ENCODE measurements around the gene TEAD1.
"Not testable (repeated sequence)": the region's sequence is repeated elsewhere in the genome, so short reads cannot be mapped to it uniquely, and the experiment has no call there.

The TEAD1 gene

GRCh38 chr11:12876340-12876739 is 202.1 kb downstream of the TEAD1 start:
- DNase-seq: no peak

- DNase-seq: no peak
Measured at GRCh38 chr11:12876988-12877387, 202.8 kb downstream of the TEAD1 start.

DNA sequence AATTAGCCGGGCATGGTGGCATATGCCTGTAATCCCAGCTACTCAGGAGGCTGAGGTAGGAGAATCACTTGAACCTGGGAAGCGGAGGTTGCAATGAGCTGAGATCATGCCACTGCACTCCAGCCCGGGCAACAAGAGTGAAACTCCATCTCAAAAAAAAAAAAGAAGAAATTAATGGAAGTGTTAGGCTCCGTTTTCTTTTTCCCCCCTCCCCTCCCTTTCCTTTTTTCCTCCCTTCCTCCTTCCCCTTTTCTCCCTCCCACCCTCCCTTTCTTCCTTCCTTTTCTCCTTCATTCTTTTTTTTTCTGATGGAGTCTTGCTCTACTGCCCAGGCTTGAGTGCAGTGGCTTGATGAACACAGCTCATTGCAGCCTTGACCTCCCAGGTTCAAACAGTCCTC is 203.3 kb downstream of the TEAD1 start:
- not testable (repeated sequence) for DNase-seq

GRCh38 chr11:12880327-12880726 is 206.1 kb downstream of the TEAD1 start:
- no peak for DNase-seq

GRCh38 chr11:12882670-12883069 is 208.4 kb downstream of the TEAD1 start:
- no peak for DNase-seq

DNA sequence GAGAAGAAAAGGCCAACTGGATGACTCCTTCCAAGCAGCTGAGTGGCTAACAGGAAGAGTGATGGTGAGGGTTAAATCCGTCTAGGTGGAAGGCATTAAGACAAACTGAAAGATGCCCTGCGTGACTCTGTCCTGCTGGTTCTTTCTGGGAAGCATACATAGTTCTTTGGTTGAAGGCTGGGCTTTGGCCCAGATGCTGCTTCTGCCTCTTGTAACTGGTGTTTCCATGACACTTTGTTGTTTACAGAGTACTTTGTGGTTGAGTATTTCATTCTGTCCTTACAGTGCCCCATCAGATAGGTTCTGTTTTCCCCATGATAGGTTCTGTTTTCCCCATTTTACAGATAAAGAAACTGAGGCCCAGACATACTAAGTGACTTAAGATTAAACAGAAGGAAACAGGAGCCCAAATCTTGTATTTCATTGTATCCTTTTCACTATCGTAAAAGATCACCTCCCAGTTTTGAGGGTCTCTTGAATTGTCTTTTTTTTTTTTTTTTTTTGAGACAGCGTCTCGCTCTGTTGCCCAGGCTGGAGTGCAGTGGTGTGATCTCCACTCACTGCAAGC is 210.6 kb downstream of the TEAD1 start:
- DNase-seq: no peak

DNA sequence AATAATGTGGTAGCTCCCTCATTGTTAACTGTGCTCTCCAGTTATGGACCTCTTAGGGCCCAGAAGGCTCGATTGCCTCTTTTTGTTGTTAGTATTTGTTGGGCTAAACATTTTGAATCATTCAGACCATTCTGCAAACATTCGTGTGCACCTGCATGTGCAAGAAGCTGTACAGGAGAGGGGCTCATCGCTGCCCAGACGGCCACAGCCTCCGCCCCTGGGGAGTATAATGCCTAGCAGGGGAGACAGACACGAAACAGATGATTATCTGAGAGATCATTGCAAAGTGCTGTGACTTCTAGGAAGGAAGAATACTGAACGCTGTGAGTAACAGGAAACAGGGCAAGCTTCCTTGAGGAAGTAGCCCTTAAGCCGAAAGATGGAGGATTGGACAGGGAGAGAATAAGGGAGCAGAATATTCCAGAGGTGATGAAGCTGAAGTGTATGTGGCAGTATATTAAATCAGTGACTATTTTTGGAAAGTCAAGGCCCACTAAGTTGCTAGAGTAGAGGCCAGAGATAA is 211.6 kb downstream of the TEAD1 start:
- DNase-seq: no peak

GRCh38 chr11:12886508-12886907 is 212.3 kb downstream of the TEAD1 start:
- no peak for DNase-seq

GRCh38 chr11:12888525-12889158 is 214.4 kb downstream of the TEAD1 start:
- DNase-seq: peak; percentile 39

- DNase-seq: no peak
Measured at GRCh38 chr11:12889243-12889642, 215.0 kb downstream of the TEAD1 start.

- DNase-seq: no peak
Measured at GRCh38 chr11:12890476-12890875, 216.3 kb downstream of the TEAD1 start.

GRCh38 chr11:12893787-12894672 is 219.8 kb downstream of the TEAD1 start:
- DNase-seq: peak; percentile 51

- DNase-seq: no peak
Measured at GRCh38 chr11:12897390-12897789, 223.2 kb downstream of the TEAD1 start.

DNA sequence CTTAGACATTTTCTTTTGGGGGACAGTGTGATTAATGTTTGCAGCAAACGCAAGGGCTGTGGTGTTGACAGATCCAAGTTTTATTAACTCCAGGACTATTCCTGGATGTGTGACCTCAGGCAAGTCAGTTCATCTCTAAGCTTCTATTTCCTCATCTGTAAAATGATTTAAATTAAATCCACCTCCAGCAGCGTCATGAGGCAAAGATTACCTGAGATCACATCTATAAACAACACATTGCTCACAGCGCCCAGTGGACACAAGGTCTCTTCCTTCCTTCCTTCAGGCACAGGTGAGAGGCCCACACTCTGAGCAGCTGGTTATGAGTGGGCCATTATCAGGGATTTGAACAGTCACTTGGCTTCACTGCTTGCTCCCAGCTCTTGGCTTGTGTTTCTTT is 223.6 kb downstream of the TEAD1 start:
- no peak for DNase-seq

- DNase-seq: no peak
Measured at GRCh38 chr11:12900496-12900895, 226.3 kb downstream of the TEAD1 start.

- no peak for DNase-seq
Measured at GRCh38 chr11:12901272-12901671, 227.1 kb downstream of the TEAD1 start.

DNA sequence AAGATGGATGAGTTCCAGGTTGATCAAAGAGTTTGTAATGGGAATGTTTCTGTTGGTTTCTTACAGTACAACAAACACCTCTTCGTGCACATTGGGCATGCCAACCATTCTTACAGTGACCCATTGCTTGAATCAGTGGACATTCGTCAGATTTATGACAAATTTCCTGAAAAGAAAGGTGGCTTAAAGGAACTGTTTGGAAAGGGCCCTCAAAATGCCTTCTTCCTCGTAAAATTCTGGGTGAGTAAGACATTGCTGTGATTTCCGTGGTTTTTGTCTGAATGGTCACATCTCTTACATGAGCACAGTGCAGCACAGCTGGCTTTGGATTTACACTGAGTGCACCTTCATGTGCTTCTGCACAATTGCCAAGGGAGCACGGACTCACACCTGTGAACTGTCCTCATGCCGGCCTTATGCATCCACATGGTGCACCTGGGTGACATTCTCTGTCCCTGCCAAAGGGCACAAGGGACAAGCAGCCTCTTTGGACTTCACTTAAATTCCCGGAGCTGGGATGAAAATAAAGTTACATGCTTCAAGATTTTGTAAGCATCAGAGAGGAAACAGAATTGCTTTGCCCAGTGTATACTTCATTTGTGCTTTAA is 227.8 kb downstream of the TEAD1 start:
- DNase-seq: no peak

DNA sequence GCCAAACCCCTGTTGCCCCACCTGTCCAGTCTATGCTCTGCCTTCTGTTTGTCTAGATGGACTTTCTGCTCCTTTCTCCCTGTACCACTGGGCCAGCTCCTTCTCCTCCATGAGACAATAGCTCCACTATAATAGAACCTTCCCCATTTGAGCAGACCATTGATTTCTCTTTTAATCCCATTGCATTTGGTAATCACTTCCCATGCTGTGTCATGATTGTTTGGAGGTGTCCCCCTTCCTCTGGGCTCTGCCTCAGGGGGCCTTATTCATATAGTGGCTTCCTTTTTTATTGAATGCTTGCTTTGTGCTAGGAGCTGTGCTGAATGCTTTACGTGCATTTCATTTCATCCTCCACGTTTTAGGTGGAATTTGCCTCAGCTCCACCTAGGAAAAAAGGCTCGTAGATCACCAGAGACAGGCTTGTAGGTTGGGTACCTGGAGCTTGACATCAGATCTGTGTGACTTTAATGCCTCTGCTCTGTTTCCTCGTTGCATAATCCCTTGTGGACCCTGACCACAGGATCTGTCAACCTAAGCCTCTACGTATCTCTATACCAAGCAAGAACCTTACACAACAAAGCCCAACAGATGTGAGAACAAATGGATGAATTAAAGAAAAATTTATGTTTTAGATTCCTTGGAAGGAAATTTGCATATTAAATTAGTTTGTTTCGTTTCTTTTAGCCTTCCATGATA is 228.7 kb downstream of the TEAD1 start:
- no peak for DNase-seq

DNA sequence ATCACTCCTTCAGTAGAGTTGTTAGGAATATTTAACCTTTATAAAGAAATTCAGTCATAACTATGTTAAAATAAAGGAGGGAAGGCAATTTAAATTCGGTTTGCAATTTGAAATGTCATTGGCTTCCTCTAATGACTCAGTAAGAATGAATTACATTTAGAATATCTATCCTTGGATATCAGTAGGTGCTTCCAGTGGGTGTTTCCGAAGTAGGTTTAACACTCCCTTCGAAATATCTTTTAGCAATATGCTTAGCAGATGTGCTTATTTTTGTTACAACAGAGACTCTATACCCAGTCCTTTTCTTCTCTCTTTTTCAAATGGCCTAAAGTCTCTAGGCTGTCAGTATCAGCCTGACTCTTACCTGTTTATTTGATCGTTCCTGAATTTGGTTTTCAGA is 231.2 kb downstream of the TEAD1 start:
- no peak for DNase-seq

GRCh38 chr11:12906501-12906900 is 232.3 kb downstream of the TEAD1 start:
- DNase-seq: no peak

- DNase-seq: no peak
Measured at GRCh38 chr11:12909879-12910278, 235.7 kb downstream of the TEAD1 start.

- DNase-seq: peak; percentile 35
Measured at GRCh38 chr11:12914400-12914912, 240.2 kb downstream of the TEAD1 start.

DNA sequence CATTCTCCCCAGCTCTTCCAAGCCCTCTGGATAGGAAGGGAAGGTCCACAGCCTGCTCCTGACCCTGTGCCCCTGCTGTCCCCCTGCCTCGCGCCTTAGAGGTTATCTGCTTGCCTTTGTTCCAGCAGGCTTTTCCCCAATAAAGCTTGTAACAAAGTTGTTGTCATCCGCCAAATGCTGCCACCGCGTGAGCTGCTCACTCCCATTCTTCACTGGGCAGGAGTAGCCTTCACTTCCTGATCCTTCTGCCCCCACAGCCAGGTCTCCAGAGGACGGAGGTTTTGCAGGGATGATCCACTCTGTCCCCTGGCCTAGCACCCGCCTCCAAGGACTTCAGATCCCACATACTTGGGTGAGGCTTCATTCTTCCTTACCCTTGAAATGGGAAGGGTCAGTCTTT is 240.9 kb downstream of the TEAD1 start:
- DNase-seq: no peak
